ENCODE data around the gene MAP4K5.
"Not testable (repeated sequence)": the region's sequence is repeated elsewhere in the genome, so short reads cannot be mapped to it uniquely, and the experiment has no call there.

MAP4K5 gene

GRCh38 chr14:50523271-50524041 lies 8.9 kb downstream of the MAP4K5 start:
- Mint-ChIP-seq H3K27me3 (no peaks in the 10 kb centered on the region), H3K4me1 (ENCODE audit: low read depth) (peaks cover 65% of the 10 kb centered on the region), H3K27ac (peak overlapping the region; percentile 90), H3K9me3 (ENCODE audit: low read depth) (no peaks in the 10 kb centered on the region), H3K36me3 (peaks cover 18% of the 10 kb centered on the region), H3K4me3 (peak overlapping the region; percentile 51)

- Mint-ChIP-seq H3K4me1 (ENCODE audit: low read depth) (peaks cover 63% of the 10 kb centered on the region), H3K4me3 (peak overlapping the region; percentile 61), H3K27me3 (no peaks in the 10 kb centered on the region), H3K36me3 (peaks cover 17% of the 10 kb centered on the region), H3K27ac (peak overlapping the region; percentile 98), H3K9me3 (ENCODE audit: low read depth) (no peaks in the 10 kb centered on the region)
Measured at GRCh38 chr14:50521912-50522341, 10.4 kb downstream of the MAP4K5 start.

GRCh38 chr14:50520947-50521815 lies 11.2 kb downstream of the MAP4K5 start:
- H3K36me3 Mint-ChIP-seq, result peaks cover 14% of the 10 kb centered on the region
- no peaks in the 10 kb centered on the region for H3K27me3 Mint-ChIP-seq
- peaks cover 63% of the 10 kb centered on the region for H3K4me1 Mint-ChIP-seq (ENCODE audit: low read depth)
- H3K9me3 Mint-ChIP-seq (ENCODE audit: low read depth), result no peaks in the 10 kb centered on the region
- peak overlapping the region; percentile 61 for H3K4me3 Mint-ChIP-seq
- peak overlapping the region; percentile 98 for H3K27ac Mint-ChIP-seq

- H3K36me3 Mint-ChIP-seq, result peaks cover 7% of the 10 kb centered on the region
- H3K27ac Mint-ChIP-seq, result no peak overlapping the region
Measured at GRCh38 chr14:50516091-50516490, 16.3 kb downstream of the MAP4K5 start.

GRCh38 chr14:50512463-50512862 lies 19.9 kb downstream of the MAP4K5 start:
- no peak overlapping the region for H3K4me3 Mint-ChIP-seq
- H3K9me3 Mint-ChIP-seq (ENCODE audit: low read depth), result no peaks in the 10 kb centered on the region
- no peaks in the 10 kb centered on the region for H3K27me3 Mint-ChIP-seq
- H3K27ac Mint-ChIP-seq, result no peak overlapping the region
- H3K4me1 Mint-ChIP-seq (ENCODE audit: low read depth), result peaks cover 32% of the 10 kb centered on the region
- peaks cover 10% of the 10 kb centered on the region for H3K36me3 Mint-ChIP-seq

More at GRCh38 chr14:50516091-50516490, 16.3 kb downstream of the MAP4K5 start:
- Mint-ChIP-seq H3K4me1 (ENCODE audit: low read depth) (peaks cover 33% of the 10 kb centered on the region), H3K27me3 (no peaks in the 10 kb centered on the region), H3K4me3 (no peak overlapping the region), H3K9me3 (ENCODE audit: low read depth) (no peaks in the 10 kb centered on the region)

GRCh38 chr14:50510157-50510556 lies 22.2 kb downstream of the MAP4K5 start:
- Mint-ChIP-seq H3K36me3 (peaks cover 10% of the 10 kb centered on the region), H3K27me3 (no peaks in the 10 kb centered on the region), H3K9me3 (ENCODE audit: low read depth) (no peaks in the 10 kb centered on the region), H3K4me3 (no peak overlapping the region), H3K27ac (peak overlapping the region; percentile 58), H3K4me1 (ENCODE audit: low read depth) (peaks cover 31% of the 10 kb centered on the region)

- Mint-ChIP-seq H3K4me1 (ENCODE audit: low read depth) (peaks cover 23% of the 10 kb centered on the region), H3K36me3 (peaks cover 21% of the 10 kb centered on the region)
- H3K27ac Mint-ChIP-seq; H3K27me3 Mint-ChIP-seq; H3K9me3 Mint-ChIP-seq (ENCODE audit: low read depth); H3K4me3 Mint-ChIP-seq: not testable (repeated sequence)
Measured at GRCh38 chr14:50507078-50507477, 25.3 kb downstream of the MAP4K5 start.

- Mint-ChIP-seq H3K9me3 (ENCODE audit: low read depth) (no peaks in the 10 kb centered on the region), H3K4me3 (no peak overlapping the region), H3K4me1 (ENCODE audit: low read depth) (peaks cover 4% of the 10 kb centered on the region), H3K27me3 (no peaks in the 10 kb centered on the region), H3K36me3 (peaks cover 22% of the 10 kb centered on the region), H3K27ac (no peak overlapping the region)
Measured at GRCh38 chr14:50501642-50502041, 30.7 kb downstream of the MAP4K5 start.

GRCh38 chr14:50497351-50497750 lies 35.0 kb downstream of the MAP4K5 start:
- H3K27me3 Mint-ChIP-seq, result no peaks in the 10 kb centered on the region
- H3K27ac Mint-ChIP-seq, result no peak overlapping the region
- H3K36me3 Mint-ChIP-seq, result peaks cover 16% of the 10 kb centered on the region
- no peaks in the 10 kb centered on the region for H3K9me3 Mint-ChIP-seq (ENCODE audit: low read depth)
- peaks cover 13% of the 10 kb centered on the region for H3K4me1 Mint-ChIP-seq (ENCODE audit: low read depth)
- H3K4me3 Mint-ChIP-seq, result no peak overlapping the region

GRCh38 chr14:50489851-50490250 lies 42.5 kb downstream of the MAP4K5 start:
- no peaks in the 10 kb centered on the region for H3K27me3 Mint-ChIP-seq
- H3K27ac Mint-ChIP-seq, result no peak overlapping the region
- H3K9me3 Mint-ChIP-seq (ENCODE audit: low read depth), result no peaks in the 10 kb centered on the region
- H3K36me3 Mint-ChIP-seq, result peaks cover 13% of the 10 kb centered on the region
- H3K4me3 Mint-ChIP-seq, result no peak overlapping the region
- H3K4me1 Mint-ChIP-seq (ENCODE audit: low read depth), result peaks cover 2% of the 10 kb centered on the region

- H3K4me1 Mint-ChIP-seq (ENCODE audit: low read depth), result peaks cover 2% of the 10 kb centered on the region
- no peak overlapping the region for H3K4me3 Mint-ChIP-seq
- peaks cover 13% of the 10 kb centered on the region for H3K36me3 Mint-ChIP-seq
- no peak overlapping the region for H3K27ac Mint-ChIP-seq
- H3K27me3 Mint-ChIP-seq, result no peaks in the 10 kb centered on the region
- H3K9me3 Mint-ChIP-seq (ENCODE audit: low read depth), result no peaks in the 10 kb centered on the region
Measured at GRCh38 chr14:50488521-50488920, 43.8 kb downstream of the MAP4K5 start.

- no peaks in the 10 kb centered on the region for H3K27me3 Mint-ChIP-seq
- H3K27ac Mint-ChIP-seq, result no peak overlapping the region
- peaks cover 34% of the 10 kb centered on the region for H3K36me3 Mint-ChIP-seq
- no peaks in the 10 kb centered on the region for H3K4me1 Mint-ChIP-seq (ENCODE audit: low read depth)
- no peak overlapping the region for H3K4me3 Mint-ChIP-seq
- H3K9me3 Mint-ChIP-seq (ENCODE audit: low read depth), result peaks cover 3% of the 10 kb centered on the region
Measured at GRCh38 chr14:50479041-50479440, 53.3 kb downstream of the MAP4K5 start.

- no peak overlapping the region for H3K4me3 Mint-ChIP-seq
- no peaks in the 10 kb centered on the region for H3K4me1 Mint-ChIP-seq (ENCODE audit: low read depth)
- no peaks in the 10 kb centered on the region for H3K27me3 Mint-ChIP-seq
- peaks cover 3% of the 10 kb centered on the region for H3K9me3 Mint-ChIP-seq (ENCODE audit: low read depth)
- H3K27ac Mint-ChIP-seq, result no peak overlapping the region
- peaks cover 34% of the 10 kb centered on the region for H3K36me3 Mint-ChIP-seq
Measured at GRCh38 chr14:50477760-50478159, 54.6 kb downstream of the MAP4K5 start.

- Mint-ChIP-seq H3K27me3 (no peaks in the 10 kb centered on the region), H3K4me3 (no peak overlapping the region), H3K4me1 (ENCODE audit: low read depth) (no peaks in the 10 kb centered on the region), H3K9me3 (ENCODE audit: low read depth) (peaks cover 11% of the 10 kb centered on the region), H3K36me3 (peaks cover 46% of the 10 kb centered on the region), H3K27ac (no peak overlapping the region)
Measured at GRCh38 chr14:50476134-50476533, 56.2 kb downstream of the MAP4K5 start.

- no peak overlapping the region for H3K4me3 Mint-ChIP-seq
- H3K36me3 Mint-ChIP-seq, result peaks cover 53% of the 10 kb centered on the region
- no peaks in the 10 kb centered on the region for H3K27me3 Mint-ChIP-seq
- no peak overlapping the region for H3K27ac Mint-ChIP-seq
- H3K9me3 Mint-ChIP-seq (ENCODE audit: low read depth), result peaks cover 11% of the 10 kb centered on the region
- no peaks in the 10 kb centered on the region for H3K4me1 Mint-ChIP-seq (ENCODE audit: low read depth)
Measured at GRCh38 chr14:50475460-50475859, 56.9 kb downstream of the MAP4K5 start.
